T-helper 2 cell treated with Interferon-gamma antibody and Interleukin-4, amounts not matched to agents 5 μg/mL and 100 μg/mL, for 36 hours (primary cell): Measurements from ENCODE around the gene ARHGAP1.
"Not testable (repeated sequence)": the region's sequence is repeated elsewhere in the genome, so short reads cannot be mapped to it uniquely, and the experiment has no call there.

Source experiments
- DNase-seq: peaks from one replicate; pipeline ENCODE4 v3.0.0; 2021; ENCODE audit warnings: low spot score
- H3K27ac Mint-ChIP-seq: one replicate; pipeline ENCODE4 v1.8.0; 2021; ENCODE audit warnings: mild to moderate bottlenecking, mixed read lengths
- H3K27me3 Mint-ChIP-seq: one replicate; pipeline ENCODE4 v1.8.0; 2021; ENCODE audit warnings: low read depth, mixed read lengths
- H3K36me3 Mint-ChIP-seq: one replicate; pipeline ENCODE4 v1.8.0; 2021; ENCODE audit warnings: low read depth, mixed read lengths
- H3K4me1 Mint-ChIP-seq: one replicate; pipeline ENCODE4 v1.8.0; 2021; ENCODE audit warnings: low read depth, mixed read lengths
- H3K4me3 Mint-ChIP-seq: one replicate; pipeline ENCODE4 v1.8.0; 2022; ENCODE audit warnings: mild to moderate bottlenecking, moderate library complexity, mixed read lengths
- H3K9me3 Mint-ChIP-seq: one replicate; pipeline ENCODE4 v1.8.0; 2021; ENCODE audit warnings: mixed read lengths

ARHGAP1 gene

GRCh38 chr11:46677991-46678740 is 22.3 kb downstream of the ARHGAP1 start:
- peaks cover 16% of the 10 kb centered on the region for H3K4me1 Mint-ChIP-seq
- DNase-seq: no peak
- H3K9me3 Mint-ChIP-seq: no peaks in the 10 kb centered on the region
- H3K27ac Mint-ChIP-seq: no peak overlapping the region
- H3K27me3 Mint-ChIP-seq: no peaks in the 10 kb centered on the region
- H3K4me3 Mint-ChIP-seq: no peak overlapping the region
- H3K36me3 Mint-ChIP-seq: peaks cover 36% of the 10 kb centered on the region

DNA sequence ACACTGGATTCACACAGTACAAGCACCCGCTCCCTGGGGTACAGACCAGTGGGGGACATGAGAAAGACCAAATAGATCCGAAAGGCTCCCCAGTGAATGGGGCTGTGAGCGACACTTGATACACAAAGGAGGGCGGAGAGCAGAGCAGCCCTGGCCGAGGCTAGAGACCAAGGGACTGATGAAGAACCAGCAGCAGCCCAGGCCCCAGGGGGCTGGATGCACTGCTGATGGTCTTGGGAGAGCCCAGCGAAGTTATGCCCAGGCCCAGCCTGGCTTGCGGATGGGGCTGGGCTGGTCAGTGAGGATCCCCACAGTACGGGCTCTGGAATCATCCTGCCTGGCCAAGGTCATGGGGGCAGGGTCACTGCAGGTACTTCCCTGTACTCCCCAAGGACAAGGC is 23.2 kb downstream of the ARHGAP1 start:
- H3K27me3 Mint-ChIP-seq: no peaks in the 10 kb centered on the region
- H3K27ac Mint-ChIP-seq: peak overlapping the region; percentile 53
- H3K4me3 Mint-ChIP-seq: no peak overlapping the region
- H3K9me3 Mint-ChIP-seq: no peaks in the 10 kb centered on the region
- H3K4me1 Mint-ChIP-seq: peaks cover 21% of the 10 kb centered on the region
- H3K36me3 Mint-ChIP-seq: peaks cover 42% of the 10 kb centered on the region
- no peak for DNase-seq

DNA sequence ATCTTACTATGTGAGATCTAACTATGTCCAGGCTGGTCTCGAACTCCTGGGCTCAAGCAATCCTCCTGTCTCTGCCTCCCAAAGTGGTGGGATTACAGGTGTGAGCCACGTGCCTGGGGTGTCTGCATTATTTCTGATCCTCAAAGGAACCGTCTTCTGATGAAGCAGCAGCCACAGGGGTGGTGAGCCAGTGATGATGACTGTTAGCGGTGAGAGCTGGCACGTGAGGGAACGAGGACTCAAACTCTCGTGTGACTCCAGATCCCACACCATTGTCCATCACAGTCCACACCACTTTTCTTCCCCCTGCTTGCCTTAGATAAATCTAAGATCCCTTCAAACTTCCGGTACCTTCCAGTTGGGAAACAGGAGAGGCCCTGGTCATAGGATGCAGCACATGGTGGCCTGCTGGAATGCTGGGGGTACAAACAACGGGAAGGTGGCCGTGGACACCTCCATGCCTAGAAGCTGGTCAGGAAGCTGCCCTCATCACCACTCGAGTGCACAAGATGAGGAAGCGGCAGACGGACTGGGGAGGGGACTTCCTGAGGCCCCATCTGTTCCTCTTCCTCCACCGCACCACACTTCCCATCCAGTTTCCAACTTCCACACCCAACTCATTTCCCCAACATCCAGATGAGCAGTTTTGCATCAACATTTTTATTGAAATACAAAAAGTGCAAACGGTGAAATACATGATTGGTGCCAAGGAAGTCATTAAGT is 23.8 kb downstream of the ARHGAP1 start:
- peaks cover 46% of the 10 kb centered on the region for H3K36me3 Mint-ChIP-seq
- peak overlapping the region; percentile 53 for H3K27ac Mint-ChIP-seq
- H3K9me3 Mint-ChIP-seq: no peaks in the 10 kb centered on the region
- H3K4me1 Mint-ChIP-seq: peaks cover 26% of the 10 kb centered on the region
- no peaks in the 10 kb centered on the region for H3K27me3 Mint-ChIP-seq
- no peak for DNase-seq
- H3K4me3 Mint-ChIP-seq: no peak overlapping the region

DNA sequence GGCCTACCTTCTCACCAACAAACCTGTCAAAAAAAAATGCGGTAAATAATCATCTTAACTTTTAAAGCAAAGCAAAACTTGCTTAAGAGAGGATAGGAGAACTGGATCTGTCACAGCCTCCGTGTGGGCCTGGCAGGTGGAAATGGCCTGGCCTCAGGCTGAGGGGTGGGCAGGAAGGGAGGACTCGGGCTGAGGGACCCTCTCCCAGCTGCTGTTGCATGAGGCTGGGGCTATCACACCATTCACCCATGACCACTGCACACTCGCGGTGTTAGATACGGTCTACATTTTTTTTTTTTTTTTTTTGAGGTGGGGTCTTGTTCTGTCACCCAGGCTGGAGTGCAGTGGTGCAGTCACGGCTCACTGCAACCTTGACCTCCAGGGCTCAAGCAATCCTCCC is 24.5 kb downstream of the ARHGAP1 start:
- H3K36me3 Mint-ChIP-seq: peaks cover 49% of the 10 kb centered on the region
- no peak overlapping the region for H3K4me3 Mint-ChIP-seq
- H3K4me1 Mint-ChIP-seq: peaks cover 31% of the 10 kb centered on the region
- no peaks in the 10 kb centered on the region for H3K9me3 Mint-ChIP-seq
- H3K27ac Mint-ChIP-seq: no peak overlapping the region
- no peak for DNase-seq
- H3K27me3 Mint-ChIP-seq: no peaks in the 10 kb centered on the region

DNA sequence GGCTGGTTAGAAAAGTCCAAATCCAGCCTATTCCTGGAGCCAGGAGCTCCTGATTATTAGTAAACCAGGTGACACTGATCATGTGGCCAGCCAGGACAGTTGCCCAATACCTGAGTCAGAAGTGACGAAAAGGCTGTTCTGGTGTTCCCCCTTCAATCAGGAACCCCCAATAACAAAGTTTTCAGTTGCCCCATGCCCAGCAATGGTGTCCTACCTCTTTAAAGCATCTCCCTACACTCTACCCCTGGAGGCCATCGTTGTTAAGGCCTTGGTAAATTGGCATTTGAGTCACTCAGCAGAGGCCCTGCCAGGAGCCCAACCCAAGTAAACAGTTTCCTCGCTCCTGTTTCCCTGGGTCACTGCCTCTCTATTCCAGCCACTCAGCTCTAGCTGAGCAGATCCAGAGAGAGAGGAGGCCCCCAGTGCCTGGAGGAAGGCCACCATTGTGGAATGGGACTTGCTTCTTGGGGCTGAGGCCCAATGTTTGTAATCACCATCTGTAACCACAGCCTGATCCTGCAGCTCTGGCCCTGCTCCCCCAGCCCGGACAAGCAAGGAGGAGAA is 25.0 kb downstream of the ARHGAP1 start:
- DNase-seq: no peak
- Mint-ChIP-seq H3K27ac (peak overlapping the region; percentile 52), H3K4me1 (peaks cover 33% of the 10 kb centered on the region), H3K36me3 (peaks cover 47% of the 10 kb centered on the region), H3K9me3 (no peaks in the 10 kb centered on the region), H3K4me3 (no peak overlapping the region), H3K27me3 (no peaks in the 10 kb centered on the region)

DNA sequence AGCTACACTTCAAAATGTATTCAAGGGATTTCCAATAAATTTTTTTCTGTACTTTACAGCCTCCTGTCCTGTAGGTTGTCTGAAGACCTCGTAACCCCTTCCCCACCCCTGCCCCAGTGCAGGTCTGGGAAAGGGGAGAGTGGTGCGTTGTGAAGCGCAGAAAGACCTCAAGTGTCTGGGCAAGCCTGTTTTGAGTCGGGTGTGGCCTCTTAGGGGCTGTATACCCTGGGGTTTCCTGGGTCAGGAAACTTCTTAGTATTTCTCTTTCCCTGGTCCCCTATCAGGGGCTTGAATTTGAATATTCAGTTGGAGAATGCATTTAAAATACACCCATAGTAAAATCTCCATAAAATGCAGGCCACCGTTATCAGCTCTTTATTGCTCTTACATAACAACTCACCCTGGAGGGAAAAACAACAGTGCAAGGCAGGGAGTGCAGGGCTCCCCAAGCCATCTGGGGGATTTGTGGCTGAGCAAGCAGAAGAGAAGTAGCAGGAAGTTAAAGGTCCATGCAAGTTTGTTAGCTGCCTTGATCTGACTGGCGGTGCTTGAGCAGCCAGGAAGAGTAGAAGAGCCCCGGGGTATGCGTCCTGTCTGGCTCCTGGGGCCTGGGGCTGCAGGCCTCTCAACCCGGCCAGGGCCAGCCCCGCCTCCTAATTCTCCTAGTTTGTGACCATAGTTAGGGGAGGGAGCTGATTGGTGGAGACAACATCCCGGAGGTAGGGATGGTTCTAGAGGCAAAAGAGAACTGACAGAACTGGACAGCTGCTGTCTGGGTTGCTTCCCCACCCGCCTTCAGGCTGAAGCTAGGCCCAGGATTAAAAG is 25.7 kb downstream of the ARHGAP1 start:
- H3K27me3 Mint-ChIP-seq: no peaks in the 10 kb centered on the region
- peaks cover 50% of the 10 kb centered on the region for H3K36me3 Mint-ChIP-seq
- H3K27ac Mint-ChIP-seq: peak overlapping the region; percentile 86
- no peak for DNase-seq
- peaks cover 38% of the 10 kb centered on the region for H3K4me1 Mint-ChIP-seq
- peak overlapping the region; percentile 43 for H3K4me3 Mint-ChIP-seq
- H3K9me3 Mint-ChIP-seq: no peaks in the 10 kb centered on the region

DNA sequence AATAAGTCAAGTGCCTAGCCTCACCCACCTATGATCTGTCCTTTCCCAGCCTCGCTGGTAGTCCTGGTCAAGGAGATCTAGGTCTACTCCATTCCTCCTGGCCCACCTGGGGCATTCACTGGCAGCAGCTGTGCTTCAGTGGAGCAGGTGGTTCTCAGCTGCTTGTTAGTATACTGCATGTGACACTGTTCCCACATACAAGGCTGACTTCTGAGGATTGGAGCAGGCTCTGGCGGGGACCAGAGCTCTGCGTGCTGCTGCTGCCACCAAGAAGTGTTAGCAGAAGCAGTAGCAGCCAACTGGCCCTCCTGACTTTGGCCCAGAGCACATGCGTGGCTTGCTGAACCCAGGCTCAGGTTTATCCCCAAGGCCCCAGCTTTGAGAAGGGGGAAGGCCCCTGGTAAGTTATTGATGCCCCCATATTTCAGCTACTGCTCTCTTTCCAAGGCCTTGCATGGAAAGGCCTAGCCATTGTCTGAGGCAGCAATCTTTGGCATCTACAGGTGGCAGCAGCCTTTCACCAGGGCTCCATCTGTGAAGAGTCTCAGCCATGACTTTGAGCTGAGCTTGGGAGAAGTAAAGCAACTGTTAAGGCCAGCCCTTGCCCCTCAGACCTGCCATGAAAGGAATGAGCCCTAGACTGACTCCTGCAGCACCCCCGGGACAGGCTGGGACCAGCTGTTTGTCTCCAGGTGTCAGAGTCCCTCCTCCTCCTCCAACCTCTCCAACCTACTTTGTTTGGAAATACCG is 26.5 kb downstream of the ARHGAP1 start:
- Mint-ChIP-seq H3K36me3 (peaks cover 55% of the 10 kb centered on the region), H3K4me1 (peaks cover 43% of the 10 kb centered on the region), H3K27me3 (no peaks in the 10 kb centered on the region), H3K9me3 (no peaks in the 10 kb centered on the region), H3K4me3 (no peak overlapping the region), H3K27ac (no peak overlapping the region)
- no peak for DNase-seq

DNA sequence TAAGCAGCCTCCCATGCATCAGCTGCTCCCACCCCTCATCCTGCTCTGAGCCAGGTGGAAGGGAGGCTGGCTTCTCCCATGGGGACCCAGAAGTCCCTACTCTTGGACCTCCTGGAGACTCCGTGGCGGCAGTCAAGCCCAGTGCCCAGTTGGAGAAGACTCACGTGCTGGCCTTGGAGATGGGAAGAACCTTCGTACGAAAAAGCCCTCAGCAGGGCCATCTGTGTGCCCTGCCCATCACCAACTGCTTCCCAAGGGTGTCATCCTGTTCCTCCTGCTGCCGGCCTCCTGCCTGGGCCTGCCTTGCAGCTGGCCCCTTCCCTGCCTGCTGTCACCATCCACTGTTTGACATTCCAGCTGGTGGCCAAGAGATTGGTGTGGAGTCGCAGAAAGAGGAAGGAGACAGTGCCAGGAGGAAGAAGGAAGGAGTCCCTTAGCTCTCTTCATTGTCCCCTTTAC is 28.0 kb downstream of the ARHGAP1 start:
- H3K4me3 Mint-ChIP-seq: peak overlapping the region; percentile 48
- H3K36me3 Mint-ChIP-seq: peaks cover 49% of the 10 kb centered on the region
- peak overlapping the region; percentile 97 for H3K27ac Mint-ChIP-seq
- H3K27me3 Mint-ChIP-seq: no peaks in the 10 kb centered on the region
- H3K4me1 Mint-ChIP-seq: peaks cover 45% of the 10 kb centered on the region
- H3K9me3 Mint-ChIP-seq: no peaks in the 10 kb centered on the region
- no peak for DNase-seq

GRCh38 chr11:46671958-46672315 is 28.5 kb downstream of the ARHGAP1 start:
- H3K27me3 Mint-ChIP-seq: no peaks in the 10 kb centered on the region
- H3K4me1 Mint-ChIP-seq: peaks cover 43% of the 10 kb centered on the region
- H3K27ac Mint-ChIP-seq: peak overlapping the region; percentile 97
- peaks cover 45% of the 10 kb centered on the region for H3K36me3 Mint-ChIP-seq
- peak overlapping the region; percentile 79 for H3K4me3 Mint-ChIP-seq
- no peaks in the 10 kb centered on the region for H3K9me3 Mint-ChIP-seq
- DNase-seq: no peak

DNA sequence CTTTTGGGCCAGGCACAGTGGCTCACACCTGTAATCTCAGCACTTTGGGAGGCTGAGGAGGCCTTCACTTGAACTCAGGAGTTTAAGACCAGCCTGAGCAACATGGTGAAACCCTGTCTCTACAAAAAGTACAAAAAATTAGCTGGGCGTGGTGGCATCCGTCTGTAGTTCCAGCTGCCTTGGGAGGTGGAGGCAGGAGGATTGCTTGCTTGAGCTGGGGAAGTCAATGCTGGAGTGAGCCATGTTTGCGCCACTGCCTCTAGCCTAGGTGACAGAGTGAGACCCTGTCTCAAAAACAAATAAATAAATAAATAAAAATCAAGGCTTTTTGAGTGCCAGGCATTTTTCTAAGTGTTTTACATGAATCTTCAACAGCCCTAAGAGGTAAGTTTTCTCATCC is 29.9 kb downstream of the ARHGAP1 start:
- Mint-ChIP-seq H3K36me3 (peaks cover 49% of the 10 kb centered on the region), H3K27ac (peak overlapping the region; percentile 97), H3K4me1 (peaks cover 38% of the 10 kb centered on the region), H3K4me3 (peak overlapping the region; percentile 79)
- DNase-seq, H3K9me3 Mint-ChIP-seq, H3K27me3 Mint-ChIP-seq: not testable (repeated sequence)

DNA sequence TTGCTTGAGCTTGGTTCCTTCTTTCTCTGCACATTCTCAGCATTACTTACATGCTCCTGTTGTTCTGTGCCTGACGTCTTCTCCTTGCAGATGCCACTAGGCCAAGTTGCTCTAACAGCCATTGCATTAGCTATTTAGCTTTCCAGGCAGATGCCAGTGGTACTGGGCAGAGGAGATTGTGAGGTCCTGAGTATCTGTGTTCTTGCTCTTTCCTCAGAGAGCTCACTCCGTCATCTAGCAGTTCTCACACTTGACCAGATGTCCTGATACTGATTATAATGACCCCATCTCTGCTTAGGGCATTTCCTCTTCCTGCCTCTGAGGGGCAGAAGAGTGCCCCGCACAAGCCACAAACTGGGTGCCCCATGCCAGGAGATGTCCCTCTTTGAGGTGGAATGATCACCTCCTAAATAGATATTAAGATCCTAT is 30.7 kb downstream of the ARHGAP1 start:
- Mint-ChIP-seq H3K4me3 (peak overlapping the region; percentile 40), H3K9me3 (no peaks in the 10 kb centered on the region), H3K4me1 (peaks cover 36% of the 10 kb centered on the region), H3K27me3 (no peaks in the 10 kb centered on the region), H3K27ac (peak overlapping the region; percentile 55), H3K36me3 (peaks cover 50% of the 10 kb centered on the region)
- no peak for DNase-seq

GRCh38 chr11:46668480-46669085 is 31.8 kb downstream of the ARHGAP1 start:
- H3K9me3 Mint-ChIP-seq: no peaks in the 10 kb centered on the region
- no peak overlapping the region for H3K4me3 Mint-ChIP-seq
- no peaks in the 10 kb centered on the region for H3K27me3 Mint-ChIP-seq
- DNase-seq: no peak
- H3K36me3 Mint-ChIP-seq: peaks cover 49% of the 10 kb centered on the region
- H3K27ac Mint-ChIP-seq: peak overlapping the region; percentile 57
- peaks cover 30% of the 10 kb centered on the region for H3K4me1 Mint-ChIP-seq

DNA sequence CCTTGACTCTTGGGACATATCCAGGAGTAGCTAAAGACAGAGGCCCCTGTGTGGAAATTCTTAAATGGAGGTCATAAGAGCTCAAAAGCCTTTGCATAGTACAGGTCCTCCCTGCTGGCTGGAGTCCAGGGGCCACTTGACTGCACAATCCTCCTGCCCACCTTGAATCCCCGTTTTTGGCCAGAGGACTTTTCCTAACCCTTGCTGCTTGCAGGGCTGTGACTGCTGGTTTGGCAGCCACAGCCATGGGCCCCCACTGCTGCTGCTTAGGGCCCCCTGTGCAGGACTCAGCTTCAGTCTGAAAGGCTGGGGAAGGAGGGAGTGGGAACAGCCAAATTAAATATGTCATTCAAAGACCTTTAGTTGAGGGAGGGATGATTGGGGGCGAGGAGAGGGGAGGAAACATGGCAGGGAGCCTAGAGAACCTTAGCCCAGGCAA is 33.4 kb downstream of the ARHGAP1 start:
- H3K4me3 Mint-ChIP-seq: no peak overlapping the region
- H3K27ac Mint-ChIP-seq: peak overlapping the region; percentile 63
- H3K27me3 Mint-ChIP-seq: no peaks in the 10 kb centered on the region
- H3K36me3 Mint-ChIP-seq: peaks cover 49% of the 10 kb centered on the region
- H3K4me1 Mint-ChIP-seq: peaks cover 25% of the 10 kb centered on the region
- H3K9me3 Mint-ChIP-seq: no peaks in the 10 kb centered on the region
- no peak for DNase-seq
